NB4 (cell line): ENCODE data around the gene RECK.

ENCODE experiments used
- DNase-seq: peaks from one replicate; pipeline ENCODE4 v3.0.0; 2010; ENCODE audit warnings: low read depth
- H3K4me3 ChIP-seq: one replicate; pipeline ENCODE4 v1.5.1; 2011; ENCODE audit warnings: mild to moderate bottlenecking, low read depth, low read length, moderate library complexity
- CTCF ChIP-seq: IDR thresholded peaks from one replicate; pipeline ENCODE4 v1.5.1; 2012; ENCODE audit warnings: low read depth, low read length
- MYC ChIP-seq: IDR thresholded peaks from 2 replicates; pipeline ENCODE4 v1.6.1; 2011; ENCODE audit warnings: low read depth, low read length
- POLR2A ChIP-seq: IDR thresholded peaks from 2 replicates; pipeline ENCODE4 v1.6.1; 2011; ENCODE audit warnings: mild to moderate bottlenecking; ENCODE audit not compliant: insufficient read length; ENCODE audit errors: extremely low read depth
- TF ChIP-seq, protein P1 (sequence below): IDR thresholded peaks from 2 replicates; pipeline ENCODE4 v1.6.1; 2011; ENCODE audit warnings: low read depth, low read length

The RECK gene

DNA sequence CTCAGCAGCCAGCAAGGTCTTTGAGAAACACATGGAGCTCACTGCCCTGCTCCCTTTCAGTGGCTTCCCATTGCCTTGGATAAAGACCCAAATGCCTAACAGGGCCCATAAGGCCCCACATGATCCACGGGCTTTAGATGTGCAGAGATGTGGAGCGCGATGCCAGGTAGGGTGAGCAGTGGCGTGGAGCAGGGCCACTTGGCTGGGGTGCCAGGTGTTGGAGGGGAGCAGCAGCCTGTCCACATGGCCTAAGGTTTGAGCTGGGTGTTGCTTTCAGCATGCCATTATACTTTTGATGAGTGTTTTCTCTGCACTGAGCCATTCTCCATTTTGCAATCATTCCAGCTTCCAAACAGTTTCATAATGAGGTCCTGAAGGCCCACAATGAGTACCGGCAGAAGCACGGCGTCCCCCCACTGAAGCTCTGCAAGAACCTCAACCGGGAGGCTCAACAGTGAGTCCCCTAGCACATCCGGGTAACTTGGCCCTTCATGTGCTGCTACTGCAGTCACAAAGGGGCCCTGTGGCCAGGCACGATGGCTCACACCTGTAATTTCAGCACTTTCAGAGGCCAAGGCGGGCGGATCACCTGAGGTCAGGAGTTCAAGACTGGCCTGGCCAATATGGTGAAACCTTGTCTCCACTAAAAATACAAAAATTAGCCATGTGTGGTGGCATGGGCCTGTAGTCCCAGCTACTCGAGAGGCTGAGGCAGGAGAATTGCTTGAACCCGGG lies 110.9 kb downstream of the RECK start:
- no peak for DNase-seq
- no peak overlapping the region for H3K4me3 ChIP-seq

DNA sequence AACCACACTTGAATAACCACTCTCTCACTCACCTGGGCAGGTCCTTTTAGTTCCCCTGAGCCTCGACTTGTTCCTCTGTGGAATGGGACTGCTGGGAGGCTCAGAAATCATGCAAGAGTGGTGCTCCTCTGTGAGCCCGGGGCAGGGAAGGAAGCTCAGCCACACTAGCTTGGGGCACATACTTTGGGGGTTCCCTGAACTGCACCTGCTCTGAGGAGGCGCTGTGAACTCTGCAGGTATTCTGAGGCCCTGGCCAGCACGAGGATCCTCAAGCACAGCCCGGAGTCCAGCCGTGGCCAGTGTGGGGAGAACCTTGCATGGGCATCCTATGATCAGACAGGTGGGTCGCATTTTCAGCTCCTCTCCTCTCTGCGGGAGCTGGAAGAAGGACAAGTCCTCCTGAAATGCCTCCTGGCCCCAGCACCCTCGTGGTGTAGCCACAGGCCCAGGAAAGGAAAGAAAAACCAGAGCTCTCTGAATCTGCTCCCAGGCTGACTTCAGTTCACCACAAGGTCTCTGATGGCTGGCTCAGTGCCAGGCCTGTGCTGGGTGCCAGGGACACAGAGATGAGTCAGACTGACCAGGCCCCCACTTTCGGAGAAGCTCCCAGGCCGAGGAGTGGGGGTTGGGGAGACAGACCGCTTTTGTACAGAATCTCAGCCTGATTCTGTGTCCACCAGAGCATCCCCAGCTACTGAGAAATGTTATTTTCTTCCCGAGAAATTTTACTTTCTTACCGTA lies 111.8 kb downstream of the RECK start:
- 0 out of 2 replicates have a peak, but pooled peaks have one; percentile 9 for TF ChIP-seq MYC
- TF ChIP-seq, protein P1, sequence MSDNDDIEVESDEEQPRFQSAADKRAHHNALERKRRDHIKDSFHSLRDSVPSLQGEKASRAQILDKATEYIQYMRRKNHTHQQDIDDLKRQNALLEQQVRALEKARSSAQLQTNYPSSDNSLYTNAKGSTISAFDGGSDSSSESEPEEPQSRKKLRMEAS: no peak
- H3K4me3 ChIP-seq: no peak overlapping the region
- peak; percentile 81 for DNase-seq

More for the DNA sequence above, 110.9 kb downstream of the RECK start:
- no peak for TF ChIP-seq MYC
- TF ChIP-seq, protein P1: no peak
- no peak for TF ChIP-seq CTCF
- no peak for TF ChIP-seq POLR2A

- TF ChIP-seq MYC: no peak
- TF ChIP-seq, protein P1: no peak
- no peak for TF ChIP-seq CTCF
- TF ChIP-seq POLR2A: no peak
- no peak for DNase-seq
- H3K4me3 ChIP-seq: no peak overlapping the region
Observed at GRCh38 chr9:36149197-36149596, 112.5 kb downstream of the RECK start.

DNA sequence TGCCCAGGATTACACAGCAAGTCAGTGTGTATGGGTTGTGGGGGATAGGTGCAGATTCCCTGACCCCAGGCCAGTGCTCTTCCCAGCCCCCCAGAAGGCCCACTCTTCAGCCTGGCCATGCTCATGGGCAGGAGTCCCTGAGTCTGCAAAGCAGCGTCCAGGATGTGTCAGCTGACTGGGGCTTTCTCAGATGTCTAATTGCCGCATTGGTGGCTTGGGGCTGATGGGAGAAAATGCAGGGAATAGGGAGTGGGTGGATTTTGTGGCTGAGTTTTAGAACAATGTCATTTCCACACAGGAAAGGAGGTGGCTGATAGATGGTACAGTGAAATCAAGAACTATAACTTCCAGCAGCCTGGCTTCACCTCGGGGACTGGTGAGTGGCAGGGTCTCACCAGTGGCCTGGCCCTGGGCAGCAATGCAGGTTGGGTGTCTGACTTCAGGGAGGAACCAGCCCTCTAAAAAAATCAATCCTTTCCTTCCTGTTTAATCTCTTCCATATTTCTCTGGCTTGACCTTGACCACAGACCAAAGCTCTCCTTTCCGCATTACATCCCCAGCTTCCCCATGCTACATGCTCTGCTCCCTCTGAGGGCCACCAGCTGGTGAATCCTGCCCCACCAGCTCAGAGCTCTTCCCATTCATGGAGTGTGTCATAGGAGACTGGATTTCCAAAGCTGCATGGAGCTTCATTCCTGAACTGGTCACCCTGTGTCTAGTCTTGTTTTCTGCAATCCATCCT lies 114.0 kb downstream of the RECK start:
- peak; percentile 32 for DNase-seq
- no peak for TF ChIP-seq MYC
- no peak for TF ChIP-seq CTCF
- TF ChIP-seq POLR2A: no peak
- TF ChIP-seq, protein P1: no peak
- peak overlapping the region; percentile 48 for H3K4me3 ChIP-seq

GRCh38 chr9:36151316-36152210 lies 114.8 kb downstream of the RECK start:
- peak overlapping the region; percentile 48 for H3K4me3 ChIP-seq
- peak; percentile 93 for DNase-seq
- TF ChIP-seq CTCF (no peak), MYC (peak; percentile 79), POLR2A (peak; percentile 66)
- TF ChIP-seq, protein P1: peak; percentile 68
